Measurements from ENCODE around the gene SREK1IP1. TPM values are rescaled to one million over a fixed set of nuclear protein-coding genes. Genes with fewer than 3 reads are reported as not detected.
A peak's percentile ranks its signal among the peaks of the same experiment; 100 is the strongest.

The SREK1IP1 gene
- total and polyA plus RNA-seq, 9 of the 15 experiments (the other 6 are each of a cell fraction or from before 2014, with no cell fraction given), result 6.9 to 45.2 (median 21.7) TPM

DNA sequence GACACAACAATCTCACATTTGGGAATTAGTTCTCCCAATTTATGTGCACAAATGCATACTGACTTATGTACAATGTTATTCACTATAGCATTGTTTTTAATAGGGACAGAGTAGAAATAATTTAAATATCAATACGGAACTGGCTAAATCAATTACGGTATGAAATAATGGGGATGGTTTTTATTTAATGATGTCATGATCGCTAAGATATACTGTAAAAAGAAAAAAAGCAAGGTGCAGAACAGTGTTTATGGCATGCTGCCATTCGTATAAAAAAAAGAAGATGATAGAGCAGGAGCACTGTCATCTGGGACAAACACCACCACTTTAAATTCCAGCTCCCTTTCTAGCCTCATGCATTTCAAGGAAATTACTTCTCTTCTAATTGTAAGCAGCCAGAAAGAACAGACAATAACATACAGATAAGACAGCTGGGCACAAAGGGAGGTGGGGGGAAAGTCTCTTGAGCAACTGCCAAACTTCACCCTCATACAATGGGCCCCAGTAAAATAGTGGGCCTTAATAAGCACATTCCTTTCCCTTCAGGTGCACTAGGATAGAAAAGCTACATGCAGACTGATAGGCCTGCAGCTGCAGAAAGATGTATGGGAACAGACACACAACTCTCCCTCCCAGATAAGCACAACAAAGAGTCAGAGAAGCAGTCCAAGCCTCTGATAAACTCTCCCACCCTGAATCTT lies 8.4 kb downstream of the SREK1IP1 start (continued):
- TF ChIP-seq, protein P1, sequence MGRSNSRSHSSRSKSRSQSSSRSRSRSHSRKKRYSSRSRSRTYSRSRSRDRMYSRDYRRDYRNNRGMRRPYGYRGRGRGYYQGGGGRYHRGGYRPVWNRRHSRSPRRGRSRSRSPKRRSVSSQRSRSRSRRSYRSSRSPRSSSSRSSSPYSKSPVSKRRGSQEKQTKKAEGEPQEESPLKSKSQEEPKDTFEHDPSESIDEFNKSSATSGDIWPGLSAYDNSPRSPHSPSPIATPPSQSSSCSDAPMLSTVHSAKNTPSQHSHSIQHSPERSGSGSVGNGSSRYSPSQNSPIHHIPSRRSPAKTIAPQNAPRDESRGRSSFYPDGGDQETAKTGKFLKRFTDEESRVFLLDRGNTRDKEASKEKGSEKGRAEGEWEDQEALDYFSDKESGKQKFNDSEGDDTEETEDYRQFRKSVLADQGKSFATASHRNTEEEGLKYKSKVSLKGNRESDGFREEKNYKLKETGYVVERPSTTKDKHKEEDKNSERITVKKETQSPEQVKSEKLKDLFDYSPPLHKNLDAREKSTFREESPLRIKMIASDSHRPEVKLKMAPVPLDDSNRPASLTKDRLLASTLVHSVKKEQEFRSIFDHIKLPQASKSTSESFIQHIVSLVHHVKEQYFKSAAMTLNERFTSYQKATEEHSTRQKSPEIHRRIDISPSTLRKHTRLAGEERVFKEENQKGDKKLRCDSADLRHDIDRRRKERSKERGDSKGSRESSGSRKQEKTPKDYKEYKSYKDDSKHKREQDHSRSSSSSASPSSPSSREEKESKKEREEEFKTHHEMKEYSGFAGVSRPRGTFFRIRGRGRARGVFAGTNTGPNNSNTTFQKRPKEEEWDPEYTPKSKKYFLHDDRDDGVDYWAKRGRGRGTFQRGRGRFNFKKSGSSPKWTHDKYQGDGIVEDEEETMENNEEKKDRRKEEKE (IDR thresholded peaks at IDR 0.05; ENCODE audit: borderline replicate concordance in 1 of 2, control insufficient read depth in 1 of 2, low read depth in 2 of 2, low read length in 1 of 2), result no peak
- 0 out of 2 replicates have a peak, but pooled peaks have one; percentile 49 for TF ChIP-seq GATA2 (CRISPR knock-in tag; IDR thresholded peaks at IDR 0.05)
- TF ChIP-seq ZNF431 (CRISPR knock-in tag; IDR thresholded peaks at IDR 0.05), result no peak
- no peak for TF ChIP-seq NR3C1 (CRISPR knock-in tag; IDR thresholded peaks at IDR 0.05)
- TF ChIP-seq, protein P2, sequence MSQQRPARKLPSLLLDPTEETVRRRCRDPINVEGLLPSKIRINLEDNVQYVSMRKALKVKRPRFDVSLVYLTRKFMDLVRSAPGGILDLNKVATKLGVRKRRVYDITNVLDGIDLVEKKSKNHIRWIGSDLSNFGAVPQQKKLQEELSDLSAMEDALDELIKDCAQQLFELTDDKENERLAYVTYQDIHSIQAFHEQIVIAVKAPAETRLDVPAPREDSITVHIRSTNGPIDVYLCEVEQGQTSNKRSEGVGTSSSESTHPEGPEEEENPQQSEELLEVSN (IDR thresholded peaks at IDR 0.05; ENCODE audit: borderline replicate concordance in 1 of 2, extremely low read depth in 1 of 2, insufficient read depth in 1 of 2, insufficient read length in 1 of 2, low read depth in 1 of 2, low read length in 1 of 2, poor library complexity in 1 of 2, severe bottlenecking in 1 of 2), result no peak
- no peak for TF ChIP-seq LEF1 (IDR thresholded peaks at IDR 0.05)
- no peak for TF ChIP-seq LCOR (CRISPR knock-in tag; IDR thresholded peaks at IDR 0.05)
- no peak for TF ChIP-seq CBX2 (IDR thresholded peaks at IDR 0.05; ENCODE audit: insufficient read depth, low read length, poor library complexity, severe bottlenecking)
- no peak for TF ChIP-seq SAFB2 (IDR thresholded peaks at IDR 0.05; ENCODE audit: borderline replicate concordance, low read depth, low read length, severe bottlenecking)
- TF ChIP-seq, protein P3, sequence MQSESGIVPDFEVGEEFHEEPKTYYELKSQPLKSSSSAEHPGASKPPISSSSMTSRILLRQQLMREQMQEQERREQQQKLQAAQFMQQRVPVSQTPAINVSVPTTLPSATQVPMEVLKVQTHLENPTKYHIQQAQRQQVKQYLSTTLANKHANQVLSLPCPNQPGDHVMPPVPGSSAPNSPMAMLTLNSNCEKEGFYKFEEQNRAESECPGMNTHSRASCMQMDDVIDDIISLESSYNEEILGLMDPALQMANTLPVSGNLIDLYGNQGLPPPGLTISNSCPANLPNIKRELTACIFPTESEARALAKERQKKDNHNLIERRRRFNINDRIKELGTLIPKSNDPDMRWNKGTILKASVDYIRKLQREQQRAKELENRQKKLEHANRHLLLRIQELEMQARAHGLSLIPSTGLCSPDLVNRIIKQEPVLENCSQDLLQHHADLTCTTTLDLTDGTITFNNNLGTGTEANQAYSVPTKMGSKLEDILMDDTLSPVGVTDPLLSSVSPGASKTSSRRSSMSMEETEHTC (IDR thresholded peaks at IDR 0.05), result no peak
- no peak for TF ChIP-seq ESRRA (IDR thresholded peaks at IDR 0.05; ENCODE audit: borderline replicate concordance, low read depth)
- TF ChIP-seq NCOR1 (IDR thresholded peaks at IDR 0.05), result peak; percentile 72
- TF ChIP-seq SRSF3 (IDR thresholded peaks at IDR 0.05; ENCODE audit: insufficient read depth, low read length), result no peak
- TF ChIP-seq, protein P4, sequence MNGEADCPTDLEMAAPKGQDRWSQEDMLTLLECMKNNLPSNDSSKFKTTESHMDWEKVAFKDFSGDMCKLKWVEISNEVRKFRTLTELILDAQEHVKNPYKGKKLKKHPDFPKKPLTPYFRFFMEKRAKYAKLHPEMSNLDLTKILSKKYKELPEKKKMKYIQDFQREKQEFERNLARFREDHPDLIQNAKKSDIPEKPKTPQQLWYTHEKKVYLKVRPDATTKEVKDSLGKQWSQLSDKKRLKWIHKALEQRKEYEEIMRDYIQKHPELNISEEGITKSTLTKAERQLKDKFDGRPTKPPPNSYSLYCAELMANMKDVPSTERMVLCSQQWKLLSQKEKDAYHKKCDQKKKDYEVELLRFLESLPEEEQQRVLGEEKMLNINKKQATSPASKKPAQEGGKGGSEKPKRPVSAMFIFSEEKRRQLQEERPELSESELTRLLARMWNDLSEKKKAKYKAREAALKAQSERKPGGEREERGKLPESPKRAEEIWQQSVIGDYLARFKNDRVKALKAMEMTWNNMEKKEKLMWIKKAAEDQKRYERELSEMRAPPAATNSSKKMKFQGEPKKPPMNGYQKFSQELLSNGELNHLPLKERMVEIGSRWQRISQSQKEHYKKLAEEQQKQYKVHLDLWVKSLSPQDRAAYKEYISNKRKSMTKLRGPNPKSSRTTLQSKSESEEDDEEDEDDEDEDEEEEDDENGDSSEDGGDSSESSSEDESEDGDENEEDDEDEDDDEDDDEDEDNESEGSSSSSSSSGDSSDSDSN (IDR thresholded peaks at IDR 0.05; ENCODE audit: borderline replicate concordance in 1 of 2, low read depth in 2 of 2, low read length in 2 of 2), result no peak
- TF ChIP-seq HMGN3 (IDR thresholded peaks at IDR 0.05; ENCODE audit: borderline replicate concordance, extremely low read depth, insufficient read length, low read depth, low read length), result no peak
- no peak; a peak in 1 of 4 replicates for TF ChIP-seq KDM1A (IDR thresholded peaks at IDR 0.05)
